K562 (cell line): ENCODE data around the gene ARMC9. TPM values are rescaled to one million over a fixed set of nuclear protein-coding genes. Genes with fewer than 3 reads are reported as not detected.
"Not testable (repeated sequence)": the region's sequence is repeated elsewhere in the genome, so short reads cannot be mapped to it uniquely, and the experiment has no call there.

Source experiments
- ATAC-seq: fragments of 200-7000 bp; cut with Tn5 transposase; 3 replicates; pipeline ENCODE4 v1.9.1; 2020; ENCODE audit warnings: moderate library complexity
- BruUV-seq: library from RNA; stranded (reverse); fragments of 400-500 nt; replicated peaks from 2 replicates; lab custom pipeline; 2021; lab: Mats Ljungman, UMichigan
- CTCF ChIA-PET: fragments of 300-600 bp; formaldehyde crosslinking; extraction: SDS; loops from one replicate; lab custom pipeline; 2021; ENCODE audit warnings: low intra/inter-chr PET ratio; lab: Yijun Ruan, JAX
- POLR2A ChIA-PET: fragments of 300-600, 350-650 bp; sonication (Branson Sonifier 250); formaldehyde crosslinking; extraction: SDS; loops from one replicate; lab custom pipeline; 2021; ENCODE audit warnings: antibody characterized with exemption, inconsistent platforms; lab: Yijun Ruan, JAX
- DNase-seq, 4 experiments: peaks; one replicate each; pipeline versions ENCODE4 v3.0.0 to v3.0.0-alpha.2; 2011 to 2018; ENCODE audit warnings: low spot score in 3 of 4, mixed read lengths in 3 of 4; ENCODE audit errors: extremely low read depth in 1 of 4
- FAIRE-seq: peaks from 2 replicates; lab custom pipeline; 2011; peaks lifted over from hg19 to GRCh38; lab: Jason Lieb, UNC
- H2AFZ ChIP-seq: 2 replicates; pipeline ENCODE4 v1.6.0; 2011; ENCODE audit warnings: low read depth, low read length, control low read depth, inconsistent platforms
- H3K27ac ChIP-seq: fragments of 200-600 bp; 3 replicates; pipeline ENCODE4 v1.8.0; 2011; ENCODE audit warnings: low read depth, mild to moderate bottlenecking, control low read depth, inconsistent platforms, low read length, moderate library complexity, mixed read lengths; ENCODE audit errors: extremely low read depth
- H3K27me3 ChIP-seq, 2 experiments: fragments of 300-600 bp in 1 of 2; 2 replicates in 1 of 2; 3 replicates in 1 of 2; pipeline versions ENCODE4 v1.6.0 to v1.8.0; 2011; ENCODE audit warnings: inconsistent platforms in 2 of 2, low read length in 2 of 2, mild to moderate bottlenecking in 1 of 2, mixed read lengths in 1 of 2, moderate library complexity in 1 of 2; ENCODE audit not compliant: control insufficient read depth in 2 of 2, insufficient read depth in 2 of 2
- H3K36me3 ChIP-seq: fragments of 300-600 bp; 3 replicates; pipeline ENCODE4 v1.8.0; 2011; ENCODE audit warnings: mild to moderate bottlenecking, low read length, inconsistent platforms; ENCODE audit not compliant: control insufficient read depth, insufficient read depth
- H3K4me1 ChIP-seq, 2 experiments: fragments of 200-600 bp in 1 of 2; replicated peaks in 1 of 2; 2 replicates in 1 of 2; 3 replicates in 1 of 2; pipeline versions ENCODE4 v1.5.1 to v1.8.0; 2011; ENCODE audit warnings: inconsistent platforms in 2 of 2, low read length in 2 of 2, mild to moderate bottlenecking in 1 of 2, mixed read lengths in 1 of 2, moderate library complexity in 1 of 2; ENCODE audit not compliant: control insufficient read depth in 2 of 2, insufficient read depth in 2 of 2
- H3K4me2 ChIP-seq: 2 replicates; pipeline ENCODE4 v1.6.1; 2011; ENCODE audit warnings: low read length, control low read depth, inconsistent platforms, mixed read lengths; ENCODE audit not compliant: insufficient read depth
- H3K4me3 ChIP-seq: fragments of 200-600 bp; sonication (generic), shearing (Covaris generic); 2 replicates; pipeline ENCODE4 v1.5.1; 2016; ENCODE audit warnings: control low read depth, inconsistent platforms
- H3K79me2 ChIP-seq: fragments of 200-600 bp; 3 replicates; pipeline ENCODE4 v1.8.0; 2011; ENCODE audit warnings: low read length, inconsistent platforms; ENCODE audit not compliant: control insufficient read depth, insufficient read depth
- H3K9ac ChIP-seq, 2 experiments: 2 replicates each; pipeline versions ENCODE4 v1.6.0 to v1.6.1; 2011; ENCODE audit warnings: low read depth in 2 of 2, low read length in 2 of 2, control low read depth in 1 of 2, inconsistent platforms in 1 of 2, mild to moderate bottlenecking in 1 of 2, mixed read lengths in 1 of 2; ENCODE audit not compliant: insufficient read depth in 1 of 2
- H3K9me1 ChIP-seq: one replicate; pipeline ENCODE4 v1.6.0; 2011; ENCODE audit warnings: inconsistent platforms, mild to moderate bottlenecking, low read length, moderate library complexity; ENCODE audit not compliant: control insufficient read depth, insufficient read depth
- H3K9me3 ChIP-seq: replicated peaks from 2 replicates; pipeline ENCODE4 v1.5.1; 2011; ENCODE audit warnings: low read depth, low read length, inconsistent platforms; ENCODE audit not compliant: control insufficient read depth, insufficient read depth
- H4K20me1 ChIP-seq: replicated peaks from 2 replicates; pipeline ENCODE4 v1.6.1; 2011; ENCODE audit warnings: low read length, inconsistent platforms, mixed read lengths; ENCODE audit not compliant: control insufficient read depth, insufficient read depth
- CREB1 ChIP-seq, 2 experiments: sonication (generic) in 1 of 2; formaldehyde crosslinking in 1 of 2; IDR thresholded peaks; 2 replicates each; pipeline versions ENCODE4 v1.6.1 to v1.8.0; 2012 to 2022; ENCODE audit warnings: inconsistent platforms in 1 of 2, mild to moderate bottlenecking in 1 of 2, missing genetic modification reagents in 1 of 2, moderate library complexity in 1 of 2
- FOS ChIP-seq: IDR thresholded peaks from 3 replicates; pipeline ENCODE4 v1.6.1; 2011; ENCODE audit not compliant: insufficient read length; ENCODE audit errors: extremely low read depth
- NFE2 ChIP-seq: IDR thresholded peaks from 2 replicates; pipeline ENCODE4 v1.6.1; 2014; ENCODE audit warnings: antibody characterized with exemption, low read depth
- NFIC ChIP-seq: fragments of 450-650 bp; IDR thresholded peaks from 2 replicates; pipeline ENCODE4 v1.6.1; 2017; ENCODE audit warnings: mild to moderate bottlenecking, inconsistent platforms
- NFRKB ChIP-seq: fragments of 450-650 bp; IDR thresholded peaks from 2 replicates; pipeline ENCODE4 v1.6.1; 2016; ENCODE audit warnings: low read depth
- ZC3H11A ChIP-seq: IDR thresholded peaks from 2 replicates; pipeline ENCODE4 v1.6.1; 2012; ENCODE audit warnings: low read depth, low read length, improper control_type of control experiment
- ZNF253 ChIP-seq: fragments of 250-450 bp; sonication (Bioruptor Pico); conservative IDR thresholded peaks from 2 replicates; pipeline ENCODE4 v1.6.1; 2021; ENCODE audit warnings: mild to moderate bottlenecking
- WGBS: fragments of 100-300 bp; shearing (Covaris generic); methylation state at CpG from one replicate; pipeline ENCODE4 v1.1.6; 2016; ENCODE audit warnings: low coverage, mixed read lengths; ENCODE audit not compliant: insufficient coverage; ENCODE audit errors: missing lambda C conversion rate; 5-methylcytosine and 5-hydroxymethylcytosine counted together
- in situ Hi-C: fragments of 300-500 bp; cut with MboI; formaldehyde crosslinking; loops from 4 replicates; pipeline ENCODE4 v1.15.0; 2018; ENCODE audit warnings: inconsistent platforms, mixed read lengths
- intact Hi-C: fragments of 100-400 bp; cut with micrococcal nuclease; formaldehyde crosslinking; loops from 2 replicates; pipeline ENCODE4 v1.14.2; 2022
- polyA plus RNA-seq, 8 experiments: library from polyadenylated mRNA; depleted of rRNA in 4 of 8; stranded (reverse) in 5 of 8; unstranded in 3 of 8; fragments of >200 nt; fragmentation: Nextera tagmentation in 2 of 8; fragmentation: Illumina TruSeq in 1 of 8; extraction: Ambion mirVana in 2 of 8; extraction: Trizol in 1 of 8; gene quantifications; 2 replicates each; pipeline versions ENCODE4 v1.2.1 to v1.2.3, GENCODE V29; 2011 to 2014; ENCODE audit warnings: inconsistent platforms in 1 of 8, missing spikeins in 1 of 8
- total RNA-seq, 7 experiments: library from RNA; depleted of rRNA in 6 of 7; stranded (reverse); fragments of >200 nt in 6 of 7; fragmentation: Illumina TruSeq in 2 of 7; extraction: Trizol in 2 of 7; gene quantifications; 2 replicates each; pipeline versions ENCODE4 v1.2.1 to v1.2.3, GENCODE V29; 2011 to 2021; ENCODE audit warnings: low replicate concordance in 1 of 7
- TF ChIP-seq, protein P1 (sequence below), 2 experiments: fragments of 250-450 bp in 1 of 2; fragments of 450-650 bp in 1 of 2; sonication (Bioruptor Pico) in 1 of 2; IDR thresholded peaks; 2 replicates each; pipeline versions ENCODE4 v1.6.1 to v1.8.0; 2016 to 2021; ENCODE audit warnings: mild to moderate bottlenecking in 2 of 2, moderate library complexity in 2 of 2, missing compliant biosample characterization in 1 of 2, missing genetic modification characterization in 1 of 2
- TF ChIP-seq, protein P2 (sequence below): sonication (generic); formaldehyde crosslinking; IDR thresholded peaks from 2 replicates; pipeline ENCODE4 v1.8.0; 2022; ENCODE audit warnings: mild to moderate bottlenecking, missing genetic modification reagents
- TF ChIP-seq, protein P3 (sequence below): sonication (generic); formaldehyde crosslinking; IDR thresholded peaks from 2 replicates; pipeline ENCODE4 v1.9.0; 2022; ENCODE audit warnings: mild to moderate bottlenecking, missing genetic modification reagents

Gene ARMC9
- total and polyA plus RNA-seq, 9 of the 15 experiments (the other 6 are each of a cell fraction or from before 2014, with no cell fraction given): 0.36 to 2.3 (median 1.1) TPM

DNA sequence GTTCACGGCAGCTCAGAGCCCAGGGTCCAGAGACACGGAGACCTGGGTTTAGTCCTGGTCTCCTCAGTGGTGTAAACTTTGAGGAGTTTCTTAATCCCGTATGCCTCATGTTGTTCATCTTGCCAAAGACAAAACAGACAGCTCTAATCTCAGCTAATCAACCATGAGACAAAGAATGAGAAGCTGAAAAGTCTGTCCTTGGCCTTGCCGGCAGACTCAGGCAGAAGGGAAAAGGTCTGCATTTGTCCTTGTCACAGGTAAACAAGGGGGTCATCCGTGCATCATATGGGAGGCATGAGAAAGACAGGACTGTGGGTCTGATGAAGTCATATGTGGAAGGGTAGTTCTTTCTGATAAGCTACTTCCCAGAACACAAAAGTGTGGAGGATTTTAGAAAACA is 1.8 kb upstream of the ARMC9 start:
- intact Hi-C loops (no loop called here), in situ Hi-C loops (no loop called here)
- POLR2A ChIA-PET: no interaction called here

DNA sequence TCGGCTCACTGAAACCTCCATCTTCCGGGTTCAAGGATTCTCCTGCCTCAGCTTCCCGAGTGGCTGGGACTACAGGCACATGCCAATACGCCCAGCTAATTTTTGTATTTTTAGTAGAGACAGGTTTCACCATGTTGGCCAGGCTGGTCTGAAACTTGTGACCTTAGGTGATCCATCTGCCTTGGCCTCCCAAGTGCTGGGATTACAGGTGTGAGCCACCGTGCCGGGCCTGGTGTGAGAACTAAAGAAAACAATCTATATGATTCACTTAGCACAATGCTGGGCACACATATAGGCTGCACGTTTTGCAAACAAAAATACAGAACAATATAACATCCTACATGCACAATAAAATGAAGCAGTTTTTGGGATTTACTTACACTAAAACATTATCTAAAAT is 1.2 kb upstream of the ARMC9 start:
- H3K9me3 ChIP-seq, H3K9ac ChIP-seq, H3K9me1 ChIP-seq, ATAC-seq, DNase-seq, H3K27me3 ChIP-seq, H2AFZ ChIP-seq, BruUV-seq, POLR2A ChIA-PET, H4K20me1 ChIP-seq, H3K4me2 ChIP-seq, CTCF ChIA-PET, H3K79me2 ChIP-seq, intact Hi-C loops, H3K4me3 ChIP-seq, H3K27ac ChIP-seq, in situ Hi-C loops, FAIRE-seq, H3K36me3 ChIP-seq: not testable (repeated sequence)
- peaks cover 8 to 22% of the 10 kb centered on the region in 2 experiments; a peak in 4 of 5 replicates for H3K4me1 ChIP-seq
- WGBS: 51% methylated on average over 7 of the region's 7 CpGs

More for the DNA sequence above, 1.8 kb upstream of the ARMC9 start:
- H3K4me2 ChIP-seq: no peak overlapping the region
- H2AFZ ChIP-seq: no peak overlapping the region
- WGBS: 22% methylated on average over 4 of the region's 5 CpGs
- no peaks in the 10 kb centered on the region for H3K9me3 ChIP-seq
- H3K27ac ChIP-seq: no peak overlapping the region
- peaks cover 7 to 8% of the 10 kb centered on the region in 2 experiments for H3K27me3 ChIP-seq
- ATAC-seq: no peak
- BruUV-seq: no TSS peak
- no peaks in the 10 kb centered on the region for H3K36me3 ChIP-seq
- FAIRE-seq: no peak
- H3K9ac ChIP-seq: no peak overlapping the region
- DNase-seq: no peak
- H3K79me2 ChIP-seq: no peaks in the 10 kb centered on the region
- peaks cover 8 to 22% of the 10 kb centered on the region in 2 experiments; a peak in 4 of 5 replicates for H3K4me1 ChIP-seq
- H4K20me1 ChIP-seq: no peaks in the 10 kb centered on the region
- TF ChIP-seq FOS: no peak
- TF ChIP-seq ZNF253 (CRISPR knock-in tag): no peak
- no peak for TF ChIP-seq NFIC
- TF ChIP-seq, protein P1, sequence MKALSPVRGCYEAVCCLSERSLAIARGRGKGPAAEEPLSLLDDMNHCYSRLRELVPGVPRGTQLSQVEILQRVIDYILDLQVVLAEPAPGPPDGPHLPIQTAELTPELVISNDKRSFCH (CRISPR knock-in tag; IDR thresholded peaks at IDR 0.05): no peak
- TF ChIP-seq, protein P1 (tag; IDR thresholded peaks at IDR 0.05): no peak
- TF ChIP-seq, protein P2, sequence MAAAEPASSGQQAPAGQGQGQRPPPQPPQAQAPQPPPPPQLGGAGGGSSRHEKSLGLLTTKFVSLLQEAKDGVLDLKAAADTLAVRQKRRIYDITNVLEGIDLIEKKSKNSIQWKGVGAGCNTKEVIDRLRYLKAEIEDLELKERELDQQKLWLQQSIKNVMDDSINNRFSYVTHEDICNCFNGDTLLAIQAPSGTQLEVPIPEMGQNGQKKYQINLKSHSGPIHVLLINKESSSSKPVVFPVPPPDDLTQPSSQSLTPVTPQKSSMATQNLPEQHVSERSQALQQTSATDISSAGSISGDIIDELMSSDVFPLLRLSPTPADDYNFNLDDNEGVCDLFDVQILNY (CRISPR knock-in tag): no peak
- TF ChIP-seq ZC3H11A: no peak
- no peak for TF ChIP-seq NFRKB
- no peak for TF ChIP-seq NFE2
- TF ChIP-seq, protein P3, sequence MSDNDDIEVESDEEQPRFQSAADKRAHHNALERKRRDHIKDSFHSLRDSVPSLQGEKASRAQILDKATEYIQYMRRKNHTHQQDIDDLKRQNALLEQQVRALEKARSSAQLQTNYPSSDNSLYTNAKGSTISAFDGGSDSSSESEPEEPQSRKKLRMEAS: no peak
- no peak for TF ChIP-seq CREB1 (IDR thresholded peaks at IDR 0.05)
- TF ChIP-seq CREB1 (CRISPR knock-in tag; IDR thresholded peaks at IDR 0.05): no peak
- CTCF ChIA-PET: no interaction called here
- peaks cover 4% of the 10 kb centered on the region for H3K9me1 ChIP-seq
- no peak overlapping the region for H3K4me3 ChIP-seq
